A673 (cell line): ENCODE measurements around the gene PTPRK. TPM values are rescaled to one million over a fixed set of nuclear protein-coding genes. Genes with fewer than 3 reads are reported as not detected.

Experiments
- BruUV-seq: library from RNA; stranded (reverse); fragments of 400-500 nt; replicated peaks from 2 replicates; lab custom pipeline; 2021; lab: Mats Ljungman, UMichigan
- CTCF ChIA-PET: fragments of 300-600 bp; sonication (Branson Sonifier 250); formaldehyde crosslinking; loops from one replicate; lab custom pipeline; 2022; ENCODE audit warnings: antibody characterized with exemption; lab: Charles Lee
- POLR2A ChIA-PET: fragments of 300-600 bp; sonication (Branson Sonifier 250); formaldehyde crosslinking; loops from one replicate; lab custom pipeline; 2022; ENCODE audit warnings: antibody characterized with exemption; ENCODE audit not compliant: low non-redundant PET; lab: Charles Lee
- DNase-seq: peaks from one replicate; pipeline ENCODE4 v3.0.0-alpha.2; 2015; ENCODE audit warnings: low spot score
- H3K27ac ChIP-seq: fragments of 200-600 bp; sonication (generic); 2 replicates; pipeline ENCODE4 v1.5.1; 2016; ENCODE audit warnings: mixed run types, low read depth, mild to moderate bottlenecking, mixed read lengths, antibody characterized with exemption, low read length; ENCODE audit not compliant: poor library complexity, severe bottlenecking
- H3K27me3 ChIP-seq: fragments of 200-600 bp; sonication (generic); replicated peaks from 2 replicates; pipeline ENCODE4 v1.6.1; 2017; ENCODE audit warnings: mixed run types, low read depth, mild to moderate bottlenecking, mixed read lengths, antibody characterized with exemption, low read length; ENCODE audit not compliant: insufficient read depth, poor library complexity
- H3K36me3 ChIP-seq: fragments of 200-600 bp; sonication (generic); 2 replicates; pipeline ENCODE4 v1.6.1; 2016; ENCODE audit warnings: mixed run types, mild to moderate bottlenecking, mixed read lengths, antibody characterized with exemption, low read length; ENCODE audit not compliant: insufficient read depth, poor library complexity, severe bottlenecking
- H3K4me1 ChIP-seq: fragments of 200-600 bp; sonication (generic); 2 replicates; pipeline ENCODE4 v1.6.1; 2017; ENCODE audit warnings: mixed run types, mild to moderate bottlenecking, mixed read lengths, antibody characterized with exemption, low read length; ENCODE audit not compliant: insufficient read depth, poor library complexity, severe bottlenecking
- H3K4me3 ChIP-seq: fragments of 200-600 bp; sonication (generic); 2 replicates; pipeline ENCODE4 v1.5.1; 2016; ENCODE audit warnings: low read depth, mixed run types, mild to moderate bottlenecking, mixed read lengths, low read length; ENCODE audit not compliant: poor library complexity, severe bottlenecking
- H3K9me3 ChIP-seq: fragments of 200-600 bp; sonication (generic); 2 replicates; pipeline ENCODE4 v1.6.1; 2016; ENCODE audit warnings: mixed run types, low read depth, mild to moderate bottlenecking, mixed read lengths, antibody characterized with exemption, low read length; ENCODE audit not compliant: poor library complexity, severe bottlenecking
- EZH2 ChIP-seq: fragments of 200-600 bp; sonication (generic); IDR thresholded peaks from 2 replicates; pipeline ENCODE4 v1.6.1; 2017; ENCODE audit warnings: borderline replicate concordance, low read depth, mild to moderate bottlenecking, mixed read lengths, antibody characterized with exemption, low read length; ENCODE audit not compliant: poor library complexity, severe bottlenecking
- intact Hi-C: fragments of 100-400 bp; cut with micrococcal nuclease; formaldehyde crosslinking; loops from one replicate; pipeline ENCODE4 v1.10.0; 2022; ENCODE audit not compliant: unreplicated experiment
- total RNA-seq: library from RNA; stranded (reverse); gene quantifications from 2 replicates; pipeline ENCODE4 v1.2.3, GENCODE V29; 2021
- TF ChIP-seq, protein P1 (sequence below): fragments of 300-800, 200-600 bp; sonication (generic); conservative IDR thresholded peaks from 2 replicates; pipeline ENCODE4 v1.5.1; 2017; ENCODE audit warnings: low read depth, mild to moderate bottlenecking, antibody characterized with exemption, low read length, moderate library complexity, mixed read lengths

PTPRK gene
- total RNA-seq, 1 experiment from 2014 or later: 77.3 TPM

DNA sequence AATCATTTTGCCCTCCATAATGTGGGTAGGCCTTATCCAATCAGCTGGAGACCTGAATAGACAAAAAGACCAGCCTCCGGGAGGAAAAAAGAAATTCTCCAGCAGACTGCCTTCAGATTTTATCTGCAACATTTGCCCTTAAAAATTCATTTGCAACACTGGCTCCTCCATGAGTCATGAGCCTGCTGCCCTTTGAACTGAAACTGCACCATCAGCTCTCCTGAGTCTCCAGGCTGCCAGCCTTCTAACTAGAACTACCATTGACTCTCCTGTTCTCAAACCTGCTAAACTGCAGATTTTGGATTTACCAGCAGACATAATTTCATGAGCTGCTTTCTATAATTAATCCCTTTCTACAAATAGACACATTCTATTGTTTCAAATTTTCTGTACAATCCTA lies 395.7 kb downstream of the PTPRK start:
- Histone ChIP-seq H3K27ac (no peak overlapping the region), H3K9me3 (no peaks in the 10 kb centered on the region), H3K27me3 (no peaks in the 10 kb centered on the region), H3K36me3 (no peaks in the 10 kb centered on the region), H3K4me3 (no peak overlapping the region), H3K4me1 (peaks cover 4% of the 10 kb centered on the region)
- DNase-seq: no peak
- intact Hi-C loops: no loop called here
- ChIA-PET POLR2A (no interaction called here), CTCF (no interaction called here)
- BruUV-seq: no TSS peak
- TF ChIP-seq EZH2: no peak
- TF ChIP-seq, protein P1, sequence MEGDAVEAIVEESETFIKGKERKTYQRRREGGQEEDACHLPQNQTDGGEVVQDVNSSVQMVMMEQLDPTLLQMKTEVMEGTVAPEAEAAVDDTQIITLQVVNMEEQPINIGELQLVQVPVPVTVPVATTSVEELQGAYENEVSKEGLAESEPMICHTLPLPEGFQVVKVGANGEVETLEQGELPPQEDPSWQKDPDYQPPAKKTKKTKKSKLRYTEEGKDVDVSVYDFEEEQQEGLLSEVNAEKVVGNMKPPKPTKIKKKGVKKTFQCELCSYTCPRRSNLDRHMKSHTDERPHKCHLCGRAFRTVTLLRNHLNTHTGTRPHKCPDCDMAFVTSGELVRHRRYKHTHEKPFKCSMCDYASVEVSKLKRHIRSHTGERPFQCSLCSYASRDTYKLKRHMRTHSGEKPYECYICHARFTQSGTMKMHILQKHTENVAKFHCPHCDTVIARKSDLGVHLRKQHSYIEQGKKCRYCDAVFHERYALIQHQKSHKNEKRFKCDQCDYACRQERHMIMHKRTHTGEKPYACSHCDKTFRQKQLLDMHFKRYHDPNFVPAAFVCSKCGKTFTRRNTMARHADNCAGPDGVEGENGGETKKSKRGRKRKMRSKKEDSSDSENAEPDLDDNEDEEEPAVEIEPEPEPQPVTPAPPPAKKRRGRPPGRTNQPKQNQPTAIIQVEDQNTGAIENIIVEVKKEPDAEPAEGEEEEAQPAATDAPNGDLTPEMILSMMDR: no peak

DNA sequence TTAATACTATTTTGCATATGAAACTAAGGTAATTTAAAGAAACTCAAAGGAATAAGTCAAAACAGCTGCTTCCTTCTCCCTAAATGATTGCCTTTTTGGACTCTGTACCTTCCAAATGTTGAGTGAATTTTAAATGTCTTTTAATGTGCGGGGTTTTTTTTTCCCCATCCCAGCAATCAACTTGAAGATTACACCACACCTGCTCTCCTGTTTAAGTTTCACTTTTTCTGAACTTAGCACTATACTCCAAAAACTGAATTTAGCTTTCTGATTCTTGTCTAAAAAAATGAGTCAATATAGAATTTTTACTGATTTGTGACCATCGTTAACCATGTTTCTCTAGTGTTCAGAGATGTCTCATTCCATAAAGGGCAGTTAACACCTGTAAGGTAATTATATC lies 398.8 kb downstream of the PTPRK start:
- no peaks in the 10 kb centered on the region for H3K27me3 ChIP-seq
- BruUV-seq: no TSS peak
- ChIA-PET POLR2A (no interaction called here), CTCF (no interaction called here)
- H3K4me3 ChIP-seq: no peak overlapping the region
- intact Hi-C loops: no loop called here
- DNase-seq: no peak
- TF ChIP-seq, protein P1: no peak
- TF ChIP-seq EZH2: no peak
- no peaks in the 10 kb centered on the region for H3K36me3 ChIP-seq
- no peak overlapping the region for H3K27ac ChIP-seq
- H3K4me1 ChIP-seq: no peaks in the 10 kb centered on the region
- H3K9me3 ChIP-seq: no peaks in the 10 kb centered on the region

DNA sequence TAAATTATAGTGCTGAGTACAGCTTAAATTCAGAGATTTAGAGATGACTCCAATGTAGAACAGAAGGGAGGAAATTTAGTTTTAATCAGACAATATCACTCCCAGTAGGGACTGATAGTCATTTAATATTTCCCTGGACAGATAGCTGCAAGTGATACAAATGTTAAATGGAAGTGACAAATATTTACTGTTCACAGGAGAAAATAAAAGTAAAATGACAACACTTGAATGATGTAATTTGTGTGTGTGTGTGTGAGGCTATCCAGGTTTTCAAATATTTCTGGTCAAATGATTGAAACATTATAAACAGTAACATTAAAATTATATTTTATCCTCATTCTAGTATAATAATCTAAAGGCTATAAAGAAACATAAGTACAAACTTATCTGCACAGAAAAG lies 399.2 kb downstream of the PTPRK start:
- no peak for TF ChIP-seq EZH2
- TF ChIP-seq, protein P1: no peak
- Histone ChIP-seq H3K27me3 (no peaks in the 10 kb centered on the region), H3K27ac (no peak overlapping the region), H3K4me1 (no peaks in the 10 kb centered on the region), H3K4me3 (no peak overlapping the region), H3K36me3 (no peaks in the 10 kb centered on the region), H3K9me3 (no peaks in the 10 kb centered on the region)
- no TSS peak for BruUV-seq
- CTCF ChIA-PET: no interaction called here
- intact Hi-C loops: no loop called here
- POLR2A ChIA-PET: no interaction called here
- no peak for DNase-seq
